Measurements from ENCODE around the gene MTERF2. TPM values are rescaled to one million over a fixed set of nuclear protein-coding genes. Genes with fewer than 3 reads are reported as not detected.

Gene MTERF2
- total and polyA plus RNA-seq, 10 of the 15 experiments (the other 5 are each of a cell fraction or from before 2014, with no cell fraction given) = 2.1 to 9.8 (median 6.7) TPM

- Histone ChIP-seq H2AFZ (ENCODE audit: control insufficient read depth, low read depth, low read length) (no peak overlapping the region), H4K20me1 (ENCODE audit: control insufficient read depth, insufficient read depth) (no peaks in the 10 kb centered on the region), H3K4me1 (ENCODE audit: control insufficient read depth, insufficient read depth, low read length) (peaks cover 5% of the 10 kb centered on the region; the same call in 1 of the 2 replicates), H3K4me3 (no peak overlapping the region), H3K9me3 (replicated peaks; ENCODE audit: control insufficient read depth, insufficient read depth, low read length) (no peaks in the 10 kb centered on the region), H3K27ac (ENCODE audit: control insufficient read depth, insufficient read depth) (no peak overlapping the region), H3K27me3 (replicated peaks in 1 of 2; ENCODE audit: control insufficient read depth in 2 of 2, insufficient read depth in 2 of 2, low read length in 1 of 2) (no peaks in the 10 kb centered on the region), H3K9ac (ENCODE audit: control insufficient read depth, insufficient read depth, low read length) (no peak overlapping the region), H3K36me3 (ENCODE audit: control insufficient read depth in 2 of 2, insufficient read depth in 2 of 2, low read length in 1 of 2) (no peaks in the 10 kb centered on the region; a peak in 1 of 4 replicates), H3K4me2 (ENCODE audit: control insufficient read depth, insufficient read depth) (no peak overlapping the region), H3K79me2 (ENCODE audit: control insufficient read depth, insufficient read depth, low read length) (no peaks in the 10 kb centered on the region)
- ChIA-PET CTCF (interaction anchor here (0.9 kb wide), 1 partner anchor 8 kb away, joined by 3 read pairs; no protein-coding TSS in a partner anchor), RAD21 (ENCODE audit: unreplicated experiment) (no interaction called here), POLR2A (interaction anchor here (0.9 kb wide), 1 partner anchor 23 kb away, joined by 3 read pairs; the partner anchor contains the start of gene TMEM263), SMC1A (ENCODE audit: uncharacterized antibody, unreplicated experiment) (interaction anchor here (0.6 to 3.5 kb wide), 4 partner anchors 9 to 1291 kb away, joined by 3 to 8 read pairs (median 4); partner anchors contain the start of gene MTERF2)
- 90% methylated on average over 9 of the region's 9 CpGs for WGBS (ENCODE audit: insufficient coverage, insufficient replicate concordance, low lambda C conversion rate, missing lambda C conversion rate)
- BruUV-seq (replicated peaks) = no TSS peak
- intact Hi-C loops (cut with micrococcal nuclease; ENCODE audit: unreplicated experiment) = no loop called here
- DNase-seq (ENCODE audit: low read depth, low spot score) = no peak
- FAIRE-seq = no peak
- ATAC-seq = no peak
- TF ChIP-seq CREM (IDR thresholded peaks at IDR 0.05; ENCODE audit: low read depth) (no peak), NR2C2 (IDR thresholded peaks at IDR 0.05; ENCODE audit: borderline replicate concordance, control insufficient read depth, insufficient read length, low read depth) (no peak), CEBPB (IDR thresholded peaks at IDR 0.05; ENCODE audit: borderline replicate concordance in 1 of 2, low read depth in 2 of 2, low read length in 2 of 2) (no peak), SMARCA5 (IDR thresholded peaks at IDR 0.05) (no peak)
- in situ Hi-C loops (cut with MboI) = no loop called here
Measured at GRCh38 chr12:106978035-106978800, 8.7 kb downstream of the MTERF2 start.

GRCh38 chr12:106976668-106977067 is 10.3 kb downstream of the MTERF2 start:
- Histone ChIP-seq H3K4me3 (no peak overlapping the region), H3K9me3 (replicated peaks; ENCODE audit: control insufficient read depth, insufficient read depth, low read length) (no peaks in the 10 kb centered on the region), H3K4me1 (ENCODE audit: control insufficient read depth, insufficient read depth, low read length) (peaks cover 5% of the 10 kb centered on the region; the same call in 1 of the 2 replicates), H3K79me2 (ENCODE audit: control insufficient read depth, insufficient read depth, low read length) (no peaks in the 10 kb centered on the region; the same call in 1 of the 2 replicates), H3K4me2 (ENCODE audit: control insufficient read depth, insufficient read depth) (no peak overlapping the region), H3K36me3 (ENCODE audit: control insufficient read depth in 2 of 2, insufficient read depth in 2 of 2, low read length in 1 of 2) (peaks cover 0 to 1% of the 10 kb centered on the region in 2 experiments; a peak in 1 of 4 replicates), H2AFZ (ENCODE audit: control insufficient read depth, low read depth, low read length) (no peak overlapping the region), H4K20me1 (ENCODE audit: control insufficient read depth, insufficient read depth) (no peaks in the 10 kb centered on the region), H3K27ac (ENCODE audit: control insufficient read depth, insufficient read depth) (no peak overlapping the region), H3K9ac (ENCODE audit: control insufficient read depth, insufficient read depth, low read length) (no peak overlapping the region), H3K27me3 (replicated peaks in 1 of 2; ENCODE audit: control insufficient read depth in 2 of 2, insufficient read depth in 2 of 2, low read length in 1 of 2) (no peaks in the 10 kb centered on the region)
- CTCF ChIA-PET = interaction anchor here (0.6 kb wide), 1 partner anchor 113 kb away, joined by 3 read pairs; no protein-coding TSS in a partner anchor
- in situ Hi-C loops (cut with MboI) (no loop called here), intact Hi-C loops (cut with micrococcal nuclease; ENCODE audit: unreplicated experiment) (no loop called here)
- RAD21 ChIA-PET (ENCODE audit: unreplicated experiment) = no interaction called here
- BruUV-seq (replicated peaks) = no TSS peak
- DNase-seq (ENCODE audit: low read depth, low spot score) (no peak), ATAC-seq (no peak), FAIRE-seq (no peak)
- POLR2A ChIA-PET = interaction anchor here (0.5 kb wide), 1 partner anchor 44 kb away, joined by 3 read pairs; no protein-coding TSS in a partner anchor
- SMC1A ChIA-PET (ENCODE audit: uncharacterized antibody, unreplicated experiment) = interaction anchor here (1.0 to 3.5 kb wide), 3 partner anchors 8 to 18 kb away, joined by 3 to 8 read pairs (median 5); partner anchors contain the start of gene MTERF2
- 94% methylated on average over 1 of the region's 1 CpG for WGBS (ENCODE audit: insufficient coverage, insufficient replicate concordance, low lambda C conversion rate, missing lambda C conversion rate)
- TF ChIP-seq MXI1 (IDR thresholded peaks at IDR 0.05; ENCODE audit: low read depth, low read length) = no peak
- TF ChIP-seq E2F4 (IDR thresholded peaks at IDR 0.05; ENCODE audit: low read depth, low read length) = no peak
- no peak for TF ChIP-seq SIN3A (IDR thresholded peaks at IDR 0.05; ENCODE audit: low read depth, low read length)
- no peak for TF ChIP-seq CHD2 (IDR thresholded peaks at IDR 0.05; ENCODE audit: borderline replicate concordance, low read depth, low read length)
- no peak for TF ChIP-seq ZNF384 (IDR thresholded peaks at IDR 0.05; ENCODE audit: borderline replicate concordance, low read depth, low read length)
- TF ChIP-seq CBX5 (IDR thresholded peaks at IDR 0.05; ENCODE audit: low read depth) = no peak
- TF ChIP-seq SP1 (IDR thresholded peaks at IDR 0.05; ENCODE audit: low read depth, low read length) = no peak
- no peak for TF ChIP-seq SREBF2 (IDR thresholded peaks at IDR 0.05; ENCODE audit: low read length)
- TF ChIP-seq YBX1 (IDR thresholded peaks at IDR 0.05) = no peak
- TF ChIP-seq ATF7 (IDR thresholded peaks at IDR 0.05; ENCODE audit: low read depth) = no peak
- no peak for TF ChIP-seq HDAC6 (IDR thresholded peaks at IDR 0.05; ENCODE audit: unreplicated experiment)
- no peak for TF ChIP-seq CREB1 (IDR thresholded peaks at IDR 0.05; ENCODE audit: low read depth)
- no peak for TF ChIP-seq LARP7 (IDR thresholded peaks at IDR 0.05)
- no peak for TF ChIP-seq FOXM1 (IDR thresholded peaks at IDR 0.05; ENCODE audit: low read depth, low read length)

Data from GM12878 (cell line).